Astrocyte (in vitro differentiated cells and primary cell): ENCODE results near the gene HSD17B11. TPM values are rescaled to one million over a fixed set of nuclear protein-coding genes. Genes with fewer than 3 reads are reported as not detected.

ENCODE experiments used
- DNase-seq: peaks from one replicate; pipeline ENCODE4 v3.0.0-alpha.2; 2010; ENCODE audit warnings: low read depth
- FAIRE-seq: peaks from 2 replicates; lab custom pipeline; 2011; peaks lifted over from hg19 to GRCh38; lab: Jason Lieb, UNC
- H2AFZ ChIP-seq: 2 replicates; pipeline ENCODE4 v1.6.0; 2012; ENCODE audit warnings: low read depth, low read length, inconsistent platforms
- H3K27ac ChIP-seq: 2 replicates; pipeline ENCODE4 v1.5.1; 2011; ENCODE audit warnings: low read depth, low read length, inconsistent platforms
- H3K27me3 ChIP-seq: 2 replicates; pipeline ENCODE4 v1.6.0; 2011; ENCODE audit warnings: low read length, inconsistent platforms; ENCODE audit not compliant: insufficient read depth
- H3K36me3 ChIP-seq: 2 replicates; pipeline ENCODE4 v1.5.1; 2011; ENCODE audit warnings: low read length, inconsistent platforms; ENCODE audit not compliant: insufficient read depth
- H3K4me1 ChIP-seq: 2 replicates; pipeline ENCODE4 v1.5.1; 2011; ENCODE audit warnings: low read length, inconsistent platforms; ENCODE audit not compliant: insufficient read depth
- H3K4me2 ChIP-seq: 2 replicates; pipeline ENCODE4 v1.6.0; 2012; ENCODE audit warnings: low read length, inconsistent platforms
- H3K4me3 ChIP-seq: 2 replicates; pipeline ENCODE4 v1.5.1; 2011; ENCODE audit warnings: low read depth, mild to moderate bottlenecking, low read length, inconsistent platforms; ENCODE audit not compliant: insufficient read depth
- H3K79me2 ChIP-seq: 2 replicates; pipeline ENCODE4 v1.6.0; 2012; ENCODE audit warnings: mild to moderate bottlenecking, low read length, inconsistent platforms; ENCODE audit not compliant: insufficient read depth
- H3K9ac ChIP-seq: 2 replicates; pipeline ENCODE4 v1.6.0; 2012; ENCODE audit warnings: mild to moderate bottlenecking, low read length, inconsistent platforms
- H3K9me3 ChIP-seq: 2 replicates; pipeline ENCODE4 v1.5.1; 2012; ENCODE audit warnings: low read depth, mild to moderate bottlenecking, low read length, inconsistent platforms; ENCODE audit not compliant: insufficient read depth
- H4K20me1 ChIP-seq: 2 replicates; pipeline ENCODE4 v1.6.0; 2012; ENCODE audit warnings: low read length, inconsistent platforms; ENCODE audit not compliant: insufficient read depth
- H3K27ac Mint-ChIP-seq: one replicate; pipeline ENCODE4 v1.8.0; 2021; ENCODE audit warnings: mild to moderate bottlenecking, mixed read lengths; ENCODE audit not compliant: unreplicated experiment
- H3K27me3 Mint-ChIP-seq: one replicate; pipeline ENCODE4 v1.8.0; 2021; ENCODE audit warnings: low read depth, mixed read lengths; ENCODE audit not compliant: unreplicated experiment
- H3K36me3 Mint-ChIP-seq: one replicate; pipeline ENCODE4 v1.8.0; 2021; ENCODE audit warnings: low read depth, mixed read lengths; ENCODE audit not compliant: unreplicated experiment
- H3K4me1 Mint-ChIP-seq: one replicate; pipeline ENCODE4 v1.8.0; 2021; ENCODE audit warnings: low read depth, mixed read lengths; ENCODE audit not compliant: unreplicated experiment
- H3K4me3 Mint-ChIP-seq: one replicate; pipeline ENCODE4 v1.8.0; 2021; ENCODE audit warnings: mild to moderate bottlenecking, moderate library complexity, mixed read lengths; ENCODE audit not compliant: unreplicated experiment
- H3K9me3 Mint-ChIP-seq: one replicate; pipeline ENCODE4 v1.8.0; 2021; ENCODE audit warnings: mild to moderate bottlenecking, mixed read lengths; ENCODE audit not compliant: unreplicated experiment
- CTCF ChIP-seq: IDR thresholded peaks from 2 replicates; pipeline ENCODE4 v1.5.1; 2011; ENCODE audit warnings: low read depth, mild to moderate bottlenecking, inconsistent platforms, low read length, moderate library complexity; ENCODE audit not compliant: insufficient read depth
- EZH2 ChIP-seq: IDR thresholded peaks from 2 replicates; pipeline ENCODE4 v1.6.1; 2012; ENCODE audit warnings: mild to moderate bottlenecking, low read length, inconsistent platforms; ENCODE audit not compliant: insufficient read depth
- total RNA-seq: library from RNA; stranded (reverse); gene quantifications from 2 replicates; pipeline ENCODE4 v1.2.1, GENCODE V29; 2021

HSD17B11 gene
- total RNA-seq, 1 donor from 2014 or later = 34.0 TPM

DNA sequence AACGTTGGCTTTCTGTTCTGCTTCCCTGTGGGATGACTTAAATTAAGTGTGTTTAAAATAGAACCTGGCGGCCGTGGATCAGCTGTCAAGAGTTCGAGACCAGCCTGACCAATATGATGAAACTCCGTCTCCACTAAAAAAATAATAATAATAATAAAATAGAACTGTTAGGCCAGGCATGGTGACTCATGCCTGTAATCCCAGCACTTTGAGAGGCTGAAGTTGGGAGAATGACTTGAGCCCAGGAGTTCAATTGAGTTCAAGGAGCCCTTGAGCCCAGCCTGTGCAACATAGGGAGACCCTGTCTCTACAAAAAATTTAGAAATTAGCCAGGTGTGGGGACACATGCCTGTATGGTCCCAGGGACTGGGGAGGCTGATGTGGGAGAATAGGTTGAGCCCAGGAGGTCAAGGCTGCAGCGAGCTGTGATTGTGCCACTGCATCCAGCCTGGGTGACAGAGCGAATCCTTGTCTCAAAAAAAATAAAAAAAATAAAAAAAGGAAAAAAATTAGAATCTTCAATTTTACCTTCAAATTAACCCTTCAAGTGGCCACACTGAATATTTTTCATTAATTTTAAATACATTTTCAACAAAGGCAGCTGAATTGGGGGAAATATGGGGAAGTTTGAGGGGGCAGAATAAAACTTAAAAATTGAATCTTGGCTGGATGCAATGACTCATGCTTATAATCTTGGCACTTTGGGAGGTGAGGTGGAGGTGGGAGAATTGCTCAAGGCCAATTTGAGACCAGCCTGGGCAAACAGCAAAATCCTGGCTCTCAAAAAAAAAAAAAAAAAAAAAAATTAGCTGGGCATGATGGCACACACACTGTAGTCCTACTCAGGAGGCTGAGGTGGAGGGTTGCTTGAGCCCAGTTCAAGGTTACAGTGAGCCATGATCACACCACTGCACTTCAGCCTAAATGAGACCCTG, 36.6 kb downstream of the HSD17B11 start:
- Mint-ChIP-seq H3K36me3 (peaks cover 2% of the 10 kb centered on the region), H3K4me1 (peaks cover 1% of the 10 kb centered on the region), H3K27ac (no peak overlapping the region), H3K9me3 (no peaks in the 10 kb centered on the region), H3K4me3 (no peak overlapping the region), H3K27me3 (no peaks in the 10 kb centered on the region)
- TF ChIP-seq CTCF = no peak
- TF ChIP-seq EZH2 = no peak
- H3K9ac ChIP-seq = no peak overlapping the region
- H3K79me2 ChIP-seq = no peaks in the 10 kb centered on the region
- H3K27me3 ChIP-seq = no peaks in the 10 kb centered on the region
- no peak overlapping the region for H3K27ac ChIP-seq
- no peak for DNase-seq
- no peaks in the 10 kb centered on the region for H3K36me3 ChIP-seq
- no peaks in the 10 kb centered on the region for H3K4me1 ChIP-seq
- H2AFZ ChIP-seq = no peak overlapping the region
- FAIRE-seq = no peak
- no peaks in the 10 kb centered on the region for H4K20me1 ChIP-seq
- no peaks in the 10 kb centered on the region for H3K9me3 ChIP-seq
- H3K4me3 ChIP-seq = no peak overlapping the region
- no peak overlapping the region for H3K4me2 ChIP-seq

DNA sequence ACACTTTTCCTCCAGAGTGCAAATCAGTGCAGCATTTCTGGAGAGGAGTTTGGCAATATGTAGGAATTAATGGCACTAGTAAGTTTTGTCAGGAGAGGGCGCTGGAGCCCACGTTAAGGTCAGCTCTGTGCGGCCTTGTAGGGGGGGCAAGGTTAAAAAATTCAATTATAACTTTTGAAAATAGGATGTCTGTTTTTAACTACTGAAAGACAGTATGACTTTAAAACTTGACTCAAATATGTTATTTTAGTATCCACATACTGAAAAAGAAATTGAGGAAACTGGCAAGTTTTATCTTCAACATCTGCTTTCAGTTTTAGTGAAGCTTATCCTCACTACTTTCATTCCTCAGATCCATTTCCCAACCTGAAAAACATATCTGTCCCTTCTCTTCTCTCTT, 37.4 kb downstream of the HSD17B11 start:
- TF ChIP-seq EZH2 = no peak
- TF ChIP-seq CTCF = peak; percentile 49
- H4K20me1 ChIP-seq = no peaks in the 10 kb centered on the region
- Mint-ChIP-seq H3K27me3 (no peaks in the 10 kb centered on the region), H3K9me3 (no peaks in the 10 kb centered on the region), H3K4me1 (peaks cover 1% of the 10 kb centered on the region), H3K4me3 (no peak overlapping the region), H3K36me3 (no peaks in the 10 kb centered on the region), H3K27ac (no peak overlapping the region)
- H3K27ac ChIP-seq = no peak overlapping the region
- H3K4me3 ChIP-seq = no peak overlapping the region
- no peaks in the 10 kb centered on the region for H3K4me1 ChIP-seq
- FAIRE-seq (peak; percentile 64), DNase-seq (no peak)
- no peaks in the 10 kb centered on the region for H3K36me3 ChIP-seq
- H3K9me3 ChIP-seq = no peaks in the 10 kb centered on the region
- no peak overlapping the region for H3K4me2 ChIP-seq
- no peaks in the 10 kb centered on the region for H3K27me3 ChIP-seq
- H2AFZ ChIP-seq = no peak overlapping the region
- no peaks in the 10 kb centered on the region for H3K79me2 ChIP-seq
- no peak overlapping the region for H3K9ac ChIP-seq

DNA sequence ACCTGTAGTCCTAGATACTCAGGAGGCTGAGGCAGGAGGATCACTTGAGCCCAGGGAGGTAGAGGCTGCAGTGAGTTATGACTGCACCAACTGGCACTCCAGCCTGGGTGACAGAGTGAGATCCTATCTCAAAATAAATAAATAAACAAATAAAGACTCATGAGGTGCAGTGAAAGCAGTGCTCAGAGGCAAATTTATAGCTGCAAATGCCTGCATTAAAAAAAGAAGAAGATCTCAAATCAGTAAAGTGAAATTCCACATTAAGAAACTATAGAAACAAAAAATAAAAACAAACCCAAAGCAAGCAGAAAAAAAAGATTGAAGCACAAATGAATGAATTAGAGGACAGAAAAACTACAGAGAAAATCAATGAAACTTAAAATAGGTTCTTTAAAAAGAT, 45.8 kb downstream of the HSD17B11 start:
- no peak overlapping the region for H3K4me3 Mint-ChIP-seq
- Histone ChIP-seq H3K27me3 (no peaks in the 10 kb centered on the region), H3K4me2 (no peak overlapping the region), H3K9me3 (peaks cover 3% of the 10 kb centered on the region), H3K4me3 (no peak overlapping the region), H3K36me3 (no peaks in the 10 kb centered on the region), H4K20me1 (no peaks in the 10 kb centered on the region), H3K79me2 (no peaks in the 10 kb centered on the region), H3K27ac (no peak overlapping the region), H2AFZ (no peak overlapping the region), H3K9ac (no peak overlapping the region), H3K4me1 (no peaks in the 10 kb centered on the region)
- DNase-seq = no peak
- H3K36me3 Mint-ChIP-seq = peaks cover 8% of the 10 kb centered on the region
- no peak for TF ChIP-seq EZH2
- no peak for TF ChIP-seq CTCF
- no peaks in the 10 kb centered on the region for H3K27me3 Mint-ChIP-seq
- no peaks in the 10 kb centered on the region for H3K9me3 Mint-ChIP-seq
- no peak for FAIRE-seq
- no peak overlapping the region for H3K27ac Mint-ChIP-seq
- H3K4me1 Mint-ChIP-seq = no peaks in the 10 kb centered on the region
